ENCODE data around the gene SND1. TPM values are rescaled to one million over a fixed set of nuclear protein-coding genes. Genes with fewer than 3 reads are reported as not detected.

The SND1 gene
- total RNA-seq, 1 experiment from 2014 or later: 218 TPM

GRCh38 chr7:128131731-128132130, 479.7 kb downstream of the SND1 start:
- no peak for TF ChIP-seq CTCF (conservative IDR thresholded peaks at IDR 0.05)
- H3K27ac Mint-ChIP-seq: no peak overlapping the region
- H3K4me1 Mint-ChIP-seq: peaks cover 6 to 8% of the 10 kb centered on the region in 2 experiments
- H3T11ph ChIP-seq (ENCODE audit: low read length): no peak overlapping the region
- H4K20me1 ChIP-seq (ENCODE audit: control insufficient read depth, insufficient read depth, insufficient read length): no peaks in the 10 kb centered on the region
- peaks cover 9% of the 10 kb centered on the region; the same call in 1 of the 2 replicates for H3K27me3 ChIP-seq (ENCODE audit: insufficient read depth, low read length)
- no peaks in the 10 kb centered on the region for H3K9me3 ChIP-seq (ENCODE audit: control insufficient read depth, low read depth, low read length)
- no peak overlapping the region for H3K56ac ChIP-seq (ENCODE audit: insufficient read length, low read depth, low read length)
- H2BK20ac ChIP-seq (ENCODE audit: low read depth, low read length, poor library complexity, severe bottlenecking): no peak overlapping the region
- H3K79me2 ChIP-seq (ENCODE audit: insufficient read depth, low read length): no peaks in the 10 kb centered on the region
- no peak for DNase-seq
- H3K4me3 Mint-ChIP-seq: no peak overlapping the region
- no peak overlapping the region for H3K27ac ChIP-seq (ENCODE audit: insufficient read length, low read depth, low read length)
- peaks cover 11% of the 10 kb centered on the region for H3K23me2 ChIP-seq (ENCODE audit: insufficient read length, low read depth, low read length, poor library complexity, severe bottlenecking)
- no peak overlapping the region for H4K91ac ChIP-seq (ENCODE audit: insufficient read length, low read depth, low read length)
- no peak overlapping the region for H3K18ac ChIP-seq (ENCODE audit: insufficient read length, low read depth, low read length)
- H3K27me3 Mint-ChIP-seq (ENCODE audit: low read depth): peaks cover 18% of the 10 kb centered on the region
- no CpG with 5 or more reads among the region's 4 CpGs for WGBS (ENCODE audit: extremely low coverage, insufficient read length, low lambda C conversion rate)
- no peak overlapping the region for H3K14ac ChIP-seq (ENCODE audit: insufficient read depth, low read length)
- H2BK5ac ChIP-seq (ENCODE audit: insufficient read length, low read length): no peak overlapping the region
- no peak overlapping the region for H3K4me2 ChIP-seq (ENCODE audit: insufficient read depth, insufficient read length, low read length)
- H4K8ac ChIP-seq (replicated peaks; ENCODE audit: insufficient read length, low read depth, low read length): no peak overlapping the region
- peaks cover 6 to 7% of the 10 kb centered on the region in 2 experiments; a peak in 3 of 5 replicates for H3K9me3 Mint-ChIP-seq
- no peak overlapping the region for H4K5ac ChIP-seq (ENCODE audit: insufficient read length, low read depth, low read length)
- no peak overlapping the region for H2AK5ac ChIP-seq (ENCODE audit: insufficient read length, low read length)
- no peaks in the 10 kb centered on the region for H3K79me1 ChIP-seq (ENCODE audit: insufficient read depth, low read depth, low read length, poor library complexity, severe bottlenecking)
- H2BK120ac ChIP-seq (ENCODE audit: low read depth, low read length, poor library complexity, severe bottlenecking): no peak overlapping the region
- no peak overlapping the region for H2BK15ac ChIP-seq (ENCODE audit: low read depth, low read length)
- H3K9ac ChIP-seq (ENCODE audit: extremely low read depth, insufficient read length, low read length): no peak overlapping the region
- no peak overlapping the region for H3K4ac ChIP-seq (ENCODE audit: low read depth, low read length)
- peaks cover 0 to 3% (median 0%) of the 10 kb centered on the region in 3 experiments; a peak in 1 of 7 replicates for H3K36me3 Mint-ChIP-seq (ENCODE audit: insufficient read depth in 1 of 3, low read depth in 3 of 3)
- no peak overlapping the region for H2AFZ ChIP-seq (ENCODE audit: low read length)
- no peaks in the 10 kb centered on the region for H3K4me1 ChIP-seq (ENCODE audit: insufficient read depth, low read length)
- no peak overlapping the region for H2BK12ac ChIP-seq (ENCODE audit: insufficient read length, low read depth, low read length)
- H3K23ac ChIP-seq (ENCODE audit: insufficient read length, low read depth, low read length): no peak overlapping the region

Measured in H9 (cell line).